Measurements from ENCODE around the gene CTNNA1.
"Not testable (repeated sequence)": the region's sequence is repeated elsewhere in the genome, so short reads cannot be mapped to it uniquely, and the experiment has no call there.

CTNNA1 gene, protein sequence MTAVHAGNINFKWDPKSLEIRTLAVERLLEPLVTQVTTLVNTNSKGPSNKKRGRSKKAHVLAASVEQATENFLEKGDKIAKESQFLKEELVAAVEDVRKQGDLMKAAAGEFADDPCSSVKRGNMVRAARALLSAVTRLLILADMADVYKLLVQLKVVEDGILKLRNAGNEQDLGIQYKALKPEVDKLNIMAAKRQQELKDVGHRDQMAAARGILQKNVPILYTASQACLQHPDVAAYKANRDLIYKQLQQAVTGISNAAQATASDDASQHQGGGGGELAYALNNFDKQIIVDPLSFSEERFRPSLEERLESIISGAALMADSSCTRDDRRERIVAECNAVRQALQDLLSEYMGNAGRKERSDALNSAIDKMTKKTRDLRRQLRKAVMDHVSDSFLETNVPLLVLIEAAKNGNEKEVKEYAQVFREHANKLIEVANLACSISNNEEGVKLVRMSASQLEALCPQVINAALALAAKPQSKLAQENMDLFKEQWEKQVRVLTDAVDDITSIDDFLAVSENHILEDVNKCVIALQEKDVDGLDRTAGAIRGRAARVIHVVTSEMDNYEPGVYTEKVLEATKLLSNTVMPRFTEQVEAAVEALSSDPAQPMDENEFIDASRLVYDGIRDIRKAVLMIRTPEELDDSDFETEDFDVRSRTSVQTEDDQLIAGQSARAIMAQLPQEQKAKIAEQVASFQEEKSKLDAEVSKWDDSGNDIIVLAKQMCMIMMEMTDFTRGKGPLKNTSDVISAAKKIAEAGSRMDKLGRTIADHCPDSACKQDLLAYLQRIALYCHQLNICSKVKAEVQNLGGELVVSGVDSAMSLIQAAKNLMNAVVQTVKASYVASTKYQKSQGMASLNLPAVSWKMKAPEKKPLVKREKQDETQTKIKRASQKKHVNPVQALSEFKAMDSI

DNA sequence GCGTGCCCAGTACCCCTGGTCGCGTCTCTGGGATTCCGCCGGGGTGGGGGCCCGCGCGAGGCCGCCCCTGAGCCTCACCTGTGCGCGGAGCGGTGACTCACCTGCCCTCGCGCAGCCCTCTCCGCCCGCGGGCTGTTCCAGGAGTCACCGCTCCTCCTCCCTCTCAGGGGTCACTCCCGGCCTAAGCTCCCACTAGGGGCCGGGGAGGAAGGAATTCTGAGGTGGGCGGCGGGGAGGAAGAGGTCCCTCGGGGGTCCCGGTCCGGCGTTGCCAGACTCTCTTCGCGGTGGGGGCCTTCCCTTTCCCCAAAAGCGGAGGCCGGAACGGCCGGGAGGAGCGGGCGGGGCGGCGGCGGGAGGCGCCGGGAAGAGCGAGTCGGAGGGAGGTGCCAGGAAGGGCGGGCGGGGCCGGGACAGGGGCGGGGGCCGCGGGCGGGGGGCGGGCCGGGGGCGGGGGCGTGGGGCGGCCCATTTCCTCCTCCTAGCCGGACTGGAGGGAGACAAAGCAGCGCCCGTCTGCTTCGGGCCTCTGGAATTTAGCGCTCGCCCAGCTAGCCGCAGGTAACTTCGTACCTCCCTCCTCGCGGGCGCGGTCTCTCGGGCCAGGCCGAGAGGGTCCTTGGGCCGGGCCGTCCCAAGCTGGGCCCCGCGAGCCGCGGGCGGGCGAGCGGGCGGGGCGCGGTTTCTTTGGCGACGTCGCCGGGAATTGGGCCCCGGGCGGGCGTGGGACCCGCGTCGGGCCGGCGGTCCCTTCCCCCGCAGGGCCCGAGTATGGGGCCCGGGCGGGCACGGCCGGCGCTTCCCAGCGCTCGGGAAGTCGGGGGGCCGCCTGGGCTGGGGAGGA lies at the start of gene CTNNA1:
TSS of gene CTNNA1 (plus strand) at position 475 of the 843 bp plus-strand sequence. CDS start 28,500 bp downstream, outside the sequence.
- peak in 1 of 2 donors; percentile 20 for DNase-seq (ENCODE audit: low read depth in 1 of 2, low spot score in 1 of 2)

DNA sequence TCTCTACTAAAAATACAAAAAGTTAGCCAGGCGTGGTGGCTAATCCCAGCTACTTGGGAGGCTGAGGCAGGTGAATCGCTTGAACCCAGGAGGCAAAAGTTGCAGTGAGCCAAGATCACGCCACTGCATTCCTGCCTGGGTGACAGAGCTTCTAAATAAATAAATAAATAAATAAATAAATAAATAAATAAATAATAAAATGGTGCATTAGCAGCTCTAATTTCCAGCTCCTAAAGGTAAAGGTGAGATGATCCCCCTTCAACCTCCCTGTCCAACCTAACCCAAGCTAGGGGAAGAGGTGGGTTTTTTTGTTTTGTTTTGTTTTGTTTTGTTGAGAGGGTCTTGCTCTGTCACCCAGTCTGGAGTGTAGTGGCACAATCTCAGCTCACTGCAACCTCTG lies 49.4 kb upstream of the CTNNA1 start:
- not testable (repeated sequence) for DNase-seq (ENCODE audit: low read depth in 1 of 2, low spot score in 1 of 2)

DNA sequence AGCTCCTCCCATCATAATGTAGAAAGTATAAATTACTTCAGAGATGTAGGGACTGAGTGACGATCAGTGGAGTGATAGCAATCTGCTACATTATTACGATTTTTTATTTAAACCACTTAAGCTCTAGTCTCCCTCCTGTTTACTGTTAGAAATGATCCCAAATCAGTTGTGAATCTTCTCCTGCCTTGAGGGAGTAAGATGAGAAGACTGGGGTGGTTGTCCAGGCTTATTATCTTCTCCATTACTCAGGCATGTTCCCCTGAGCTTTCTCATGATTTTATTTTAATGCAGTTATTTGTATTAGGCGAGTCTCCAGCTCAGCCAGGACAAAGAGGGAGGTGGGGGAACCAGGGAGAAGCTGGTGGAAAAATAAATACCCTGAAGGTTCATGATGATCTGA lies 48.2 kb upstream of the CTNNA1 start:
- DNase-seq (ENCODE audit: low read depth in 1 of 2, low spot score in 1 of 2) = no peak

DNA sequence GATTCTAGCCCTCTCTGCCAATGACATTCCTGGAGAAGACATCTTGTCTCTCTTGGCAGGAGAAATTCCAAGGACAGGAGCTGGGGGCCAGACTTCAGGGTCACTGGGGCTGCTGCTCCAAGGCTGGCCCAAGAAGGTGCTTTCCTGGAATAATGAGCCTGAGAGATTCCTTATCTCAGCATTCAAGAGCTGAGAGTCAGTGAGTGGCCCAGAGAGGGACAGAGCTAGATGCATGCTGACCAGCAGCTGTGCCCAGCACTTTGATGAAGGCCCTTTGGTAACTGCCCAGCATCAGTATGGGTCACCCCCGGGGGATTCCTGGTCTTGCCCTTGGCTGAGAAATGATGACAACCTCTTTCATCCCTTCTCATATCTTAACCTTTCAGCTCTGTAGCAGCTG lies 47.7 kb upstream of the CTNNA1 start:
- no peak for DNase-seq (ENCODE audit: low read depth in 1 of 2, low spot score in 1 of 2)

DNA sequence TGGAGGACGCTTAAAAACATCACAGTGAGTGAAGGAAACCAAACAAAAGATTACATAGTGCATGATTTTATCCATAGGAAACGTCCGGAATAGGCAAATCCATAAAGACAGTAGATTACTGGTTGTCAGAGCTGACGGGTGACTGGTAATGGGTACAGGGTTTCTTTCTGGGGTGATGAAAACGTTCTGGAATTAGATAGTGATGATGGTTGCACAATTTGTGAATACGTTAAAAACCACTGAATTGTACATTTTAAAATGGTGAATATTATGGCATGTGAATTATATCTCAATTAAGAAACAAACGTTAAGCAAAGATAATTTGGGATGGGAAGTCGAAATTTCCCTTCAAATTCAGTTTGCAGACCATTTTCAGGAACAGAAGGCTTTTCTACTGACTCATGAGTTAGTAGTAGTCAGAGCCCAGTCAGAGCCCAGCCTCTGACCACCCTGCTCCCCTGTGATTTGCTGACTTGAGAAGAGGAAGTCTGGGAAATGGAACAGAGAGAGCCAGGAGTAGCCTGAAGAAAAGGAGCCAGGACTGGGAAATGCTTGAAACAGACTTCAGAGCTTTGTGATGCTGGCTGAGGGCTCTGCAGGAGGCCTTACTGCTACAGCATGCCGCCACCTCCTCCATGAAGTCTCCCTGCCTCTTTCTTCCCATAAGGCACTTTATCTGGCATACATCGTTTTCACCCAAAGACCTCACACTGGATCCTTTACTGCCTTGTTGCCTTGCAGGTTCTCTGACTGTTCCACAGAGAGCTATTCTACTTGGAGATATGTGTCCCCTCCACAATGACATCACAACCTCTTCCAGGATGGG lies 46.4 kb upstream of the CTNNA1 start:
- DNase-seq (ENCODE audit: low read depth in 1 of 2, low spot score in 1 of 2) = no peak

DNA sequence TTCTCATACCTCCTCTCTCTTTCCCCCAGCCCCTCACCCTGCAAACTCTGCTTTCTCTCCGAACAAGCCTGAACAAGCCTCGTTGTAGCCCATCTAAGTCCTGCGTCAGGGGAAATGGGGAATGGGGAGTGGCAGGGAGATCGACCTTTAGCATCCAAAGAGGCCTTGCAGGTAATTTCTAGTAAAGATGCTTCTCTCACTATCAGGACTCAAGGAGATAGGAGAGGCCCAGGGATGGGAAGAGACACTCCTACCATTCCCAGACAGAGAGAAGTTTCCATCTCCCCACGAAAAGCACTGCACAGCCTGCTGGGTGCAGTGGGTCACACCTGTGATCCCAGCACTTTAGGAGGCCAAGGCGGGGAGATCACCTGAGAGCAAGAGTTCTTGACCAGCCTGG lies 44.4 kb upstream of the CTNNA1 start:
- no peak for DNase-seq (ENCODE audit: low read depth in 1 of 2, low spot score in 1 of 2)

DNA sequence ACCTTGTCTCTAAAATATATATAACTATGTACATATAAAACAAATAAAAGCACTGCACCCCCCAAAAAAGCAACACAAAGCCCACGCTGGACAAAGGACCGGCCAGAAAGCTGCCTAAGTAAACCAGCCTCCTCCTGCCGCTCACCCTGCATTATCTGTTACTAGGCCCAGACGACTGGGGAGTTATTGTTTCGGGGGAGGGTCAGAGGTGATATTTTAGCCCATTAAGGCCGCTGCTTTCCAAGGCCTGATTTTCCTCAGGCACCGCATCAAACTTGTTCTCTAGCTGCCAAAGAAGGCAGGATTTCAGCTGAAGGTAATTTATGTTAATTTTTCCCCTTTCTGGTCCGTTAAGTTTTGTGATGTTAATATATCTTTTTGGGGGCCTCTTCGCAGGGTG lies 44.0 kb upstream of the CTNNA1 start:
- DNase-seq (ENCODE audit: low read depth in 1 of 2, low spot score in 1 of 2) = no peak

DNA sequence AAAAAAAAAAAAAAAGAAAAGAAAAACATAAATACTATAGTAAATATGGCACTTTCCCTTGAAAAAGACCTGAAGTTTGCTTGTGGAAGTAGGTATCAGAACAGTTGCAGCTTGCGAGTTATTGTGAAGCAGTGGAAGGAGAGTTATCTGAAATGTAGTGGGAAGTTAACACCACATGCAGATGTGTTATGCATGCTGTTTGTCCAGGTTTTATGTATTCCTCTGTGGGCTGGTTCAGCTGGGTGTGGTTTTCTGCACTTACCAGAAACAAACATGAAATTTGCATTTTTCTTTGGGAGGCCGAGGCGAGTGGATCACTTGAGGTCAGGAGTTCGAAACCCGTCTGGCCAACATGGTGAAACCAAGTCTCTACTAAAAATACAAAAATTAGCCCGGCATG lies 42.1 kb upstream of the CTNNA1 start:
- DNase-seq (ENCODE audit: low read depth in 1 of 2, low spot score in 1 of 2) = no peak

DNA sequence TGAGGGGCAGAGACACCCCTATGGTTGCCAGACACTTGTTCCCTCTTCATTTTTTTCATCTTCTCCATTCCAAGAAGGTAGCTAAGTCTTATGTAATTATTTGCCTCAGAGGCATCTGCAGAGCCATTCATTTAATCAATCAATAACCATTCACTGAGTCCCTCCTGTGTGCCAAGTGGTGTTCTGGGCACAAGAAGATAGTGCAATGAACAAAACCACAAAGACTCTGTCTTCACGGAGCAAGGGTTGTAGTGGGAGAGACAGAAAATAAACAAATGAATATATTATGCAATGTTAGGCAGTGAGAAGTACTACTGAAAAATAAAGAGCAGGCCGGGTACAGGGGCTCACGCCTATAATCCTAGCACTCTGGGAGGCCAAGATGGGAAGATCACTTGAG lies 41.4 kb upstream of the CTNNA1 start:
- no peak for DNase-seq (ENCODE audit: low read depth in 1 of 2, low spot score in 1 of 2)

DNA sequence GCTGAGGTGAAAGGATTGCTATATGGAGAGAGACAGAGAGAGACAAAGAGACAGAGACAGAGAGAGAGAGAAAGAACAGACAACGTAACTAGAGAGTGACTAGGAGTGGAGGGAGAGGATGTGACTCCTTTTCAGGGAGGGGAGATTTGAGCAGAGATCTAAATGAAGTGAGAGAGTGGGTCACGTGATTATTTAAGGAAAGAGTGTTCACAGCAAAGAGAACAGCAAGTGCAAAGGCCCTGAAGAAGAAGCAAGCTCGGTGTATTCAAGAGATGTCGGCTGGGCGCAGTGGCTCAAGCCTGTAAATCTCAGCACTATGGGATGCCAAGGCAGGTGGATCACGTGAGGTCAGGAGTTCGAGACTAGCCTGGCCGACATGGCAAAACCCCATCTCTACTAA lies 40.9 kb upstream of the CTNNA1 start:
- no peak for DNase-seq (ENCODE audit: low read depth in 1 of 2, low spot score in 1 of 2)

DNA sequence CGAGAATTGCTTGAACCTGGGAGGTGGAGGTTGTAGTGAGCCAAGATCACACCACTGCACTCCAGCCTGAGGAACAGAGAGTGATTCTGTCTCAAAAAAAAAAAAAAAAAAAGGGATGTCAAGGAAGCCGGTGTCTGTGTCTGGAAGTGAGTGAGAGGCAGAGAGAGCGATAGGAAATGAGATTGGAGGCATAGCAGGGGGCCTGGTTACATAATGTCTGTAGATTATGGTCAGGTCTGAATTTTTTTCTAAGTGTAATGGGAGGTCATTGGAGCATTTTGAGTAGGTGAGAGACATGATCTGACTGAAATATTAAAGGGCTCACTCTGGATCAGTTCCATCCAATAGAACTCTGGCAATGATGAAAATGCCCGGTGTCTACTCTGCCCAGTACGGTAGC lies 40.4 kb upstream of the CTNNA1 start:
- no peak for DNase-seq (ENCODE audit: low read depth in 1 of 2, low spot score in 1 of 2)

DNA sequence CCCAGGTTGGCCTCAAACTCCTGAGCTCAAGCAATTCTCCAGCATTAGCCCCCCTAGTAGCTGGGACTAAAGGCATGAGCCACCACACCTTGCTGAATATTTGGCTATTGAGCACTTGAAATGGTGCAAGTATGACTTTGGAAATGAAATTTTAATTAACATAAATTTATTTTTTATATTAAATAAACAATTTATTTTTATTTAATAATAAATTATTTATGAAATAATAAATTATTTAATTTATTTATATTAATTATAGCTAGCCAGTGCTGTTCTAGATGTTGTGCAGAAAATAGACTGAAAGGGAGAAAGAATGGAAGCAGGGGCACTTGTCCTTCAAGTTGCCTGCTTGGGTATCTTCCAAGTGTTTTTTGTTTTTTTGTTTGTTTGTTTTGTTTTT lies 40.0 kb upstream of the CTNNA1 start:
- DNase-seq (ENCODE audit: low read depth in 1 of 2, low spot score in 1 of 2) = no peak

DNA sequence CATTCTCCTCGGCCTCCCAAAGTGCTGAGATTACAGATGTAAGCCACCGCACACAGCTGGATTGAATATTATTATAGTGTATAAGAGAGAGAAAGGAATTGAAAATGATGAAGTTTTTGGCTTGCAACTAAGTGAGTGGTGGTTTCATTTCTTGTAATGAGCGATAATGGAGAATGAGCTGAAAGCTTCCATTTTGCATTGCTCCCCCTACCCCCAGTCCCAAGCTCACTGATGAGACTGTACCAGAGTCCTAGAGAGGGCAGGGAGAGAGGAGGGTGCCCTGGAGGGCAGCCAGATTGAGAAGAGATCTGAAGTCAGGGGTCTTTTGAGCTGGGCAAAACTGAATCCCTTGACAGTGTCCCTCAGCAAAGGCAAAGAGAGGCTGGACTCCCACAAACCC lies 38.5 kb upstream of the CTNNA1 start:
- DNase-seq (ENCODE audit: low read depth in 1 of 2, low spot score in 1 of 2) = no peak

DNA sequence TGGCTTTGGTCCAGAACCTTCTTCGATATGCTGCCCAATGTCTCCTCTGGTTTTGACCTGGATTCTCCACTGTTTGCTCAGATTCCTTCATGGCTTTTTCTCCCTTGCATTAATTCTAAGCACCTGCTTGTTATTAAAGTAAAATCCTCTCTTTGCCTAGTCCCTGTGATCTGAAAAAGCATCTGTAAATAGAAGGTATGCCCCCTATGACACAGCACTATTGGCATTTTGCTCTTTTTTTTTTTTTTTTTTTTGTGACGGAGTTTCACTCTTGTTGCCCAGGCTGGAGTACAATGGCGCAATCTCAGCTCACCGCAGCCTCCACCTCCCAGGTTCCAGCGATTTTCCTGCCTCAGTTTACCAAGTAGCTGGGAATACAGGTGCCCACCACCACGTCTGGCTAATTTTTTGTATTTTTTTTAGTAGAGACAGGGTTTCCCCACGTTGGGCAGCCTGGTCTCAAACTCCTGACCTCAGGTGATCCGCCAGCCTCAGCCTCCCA lies 37.2 kb upstream of the CTNNA1 start:
- DNase-seq (ENCODE audit: low read depth in 1 of 2, low spot score in 1 of 2) = not testable (repeated sequence)

DNA sequence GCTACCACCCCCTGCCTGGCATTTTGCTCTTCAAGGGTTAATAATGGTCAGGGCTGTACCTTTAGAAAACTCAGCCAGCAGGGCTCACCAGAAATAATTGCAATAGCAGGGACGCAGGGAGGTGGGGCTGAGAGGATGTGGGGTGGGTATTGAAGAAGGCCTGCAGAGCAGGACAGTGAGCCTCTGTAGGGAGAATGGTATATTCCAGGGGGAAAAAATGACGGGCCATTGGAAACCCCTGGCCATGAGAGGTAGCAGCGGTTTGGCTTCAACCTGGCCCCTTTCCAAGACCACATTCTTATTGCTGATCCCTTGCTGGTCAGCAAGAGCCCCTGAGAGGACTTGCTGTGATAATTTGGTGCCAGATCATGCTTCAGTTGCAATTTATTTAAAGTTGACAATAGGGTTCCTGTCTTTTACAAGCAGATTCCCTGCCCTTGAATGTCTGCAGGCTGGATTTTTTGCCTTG lies 36.7 kb upstream of the CTNNA1 start:
- no peak for DNase-seq (ENCODE audit: low read depth in 1 of 2, low spot score in 1 of 2)

DNA sequence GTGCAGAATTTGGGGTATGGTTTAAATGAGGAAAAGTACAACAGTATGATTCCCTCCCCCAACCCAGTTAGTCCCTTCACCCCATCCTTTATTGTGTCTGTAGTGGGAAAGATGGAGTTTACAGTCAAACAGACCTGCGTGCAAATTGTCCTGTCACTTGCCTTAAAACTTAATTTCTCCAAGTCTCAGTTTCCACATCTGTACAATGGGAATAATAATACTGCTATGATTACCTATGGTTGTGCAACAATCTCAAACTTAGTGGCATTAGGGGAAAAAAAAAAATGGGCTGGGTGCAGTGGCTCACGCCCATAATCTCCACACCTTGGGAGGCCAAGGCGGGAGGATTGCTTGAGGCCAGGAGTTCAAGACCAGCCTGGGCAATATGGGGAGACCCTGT lies 35.8 kb upstream of the CTNNA1 start:
- DNase-seq (ENCODE audit: low read depth in 1 of 2, low spot score in 1 of 2) = no peak

DNA sequence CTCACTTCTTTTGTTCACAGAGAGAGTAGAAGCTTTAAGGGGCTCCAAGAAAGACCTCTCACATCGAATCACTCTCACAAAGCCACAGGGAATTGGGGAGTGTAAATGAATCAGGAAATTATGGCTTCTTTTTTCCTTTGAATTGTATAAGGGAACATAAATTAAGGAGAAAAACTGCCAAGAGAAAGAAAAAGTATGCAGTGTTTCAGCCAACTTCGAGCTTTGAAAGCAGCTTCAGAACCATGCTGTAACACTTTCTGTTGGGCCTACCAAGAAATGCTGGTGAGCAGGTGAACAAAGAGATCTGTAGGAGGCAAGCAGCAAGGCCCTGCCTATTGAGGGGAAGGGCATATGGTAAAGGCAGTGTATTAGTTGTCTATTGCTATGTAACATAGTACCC lies 33.4 kb upstream of the CTNNA1 start:
- DNase-seq (ENCODE audit: low read depth in 1 of 2, low spot score in 1 of 2) = no peak

DNA sequence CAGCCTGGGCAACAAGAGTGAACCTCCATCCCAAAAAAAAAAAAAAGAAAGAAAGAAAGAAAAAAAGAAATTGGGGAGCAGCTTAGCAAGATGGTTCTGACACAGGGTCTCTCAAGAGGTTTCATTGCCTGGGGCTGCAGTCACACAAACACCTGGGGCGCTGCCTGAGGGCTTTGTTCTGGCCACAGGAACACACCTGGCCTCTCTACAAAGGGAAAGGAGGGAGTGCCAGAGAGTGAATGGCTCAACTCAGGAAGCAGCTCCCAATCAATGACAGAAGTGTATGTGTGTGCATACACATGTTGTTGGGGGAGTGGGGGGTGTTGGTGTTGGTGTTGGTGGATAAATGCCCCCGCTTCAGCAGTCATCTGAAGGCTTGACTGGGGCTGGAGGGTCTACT lies 32.4 kb upstream of the CTNNA1 start:
- no peak for DNase-seq (ENCODE audit: low read depth in 1 of 2, low spot score in 1 of 2)

DNA sequence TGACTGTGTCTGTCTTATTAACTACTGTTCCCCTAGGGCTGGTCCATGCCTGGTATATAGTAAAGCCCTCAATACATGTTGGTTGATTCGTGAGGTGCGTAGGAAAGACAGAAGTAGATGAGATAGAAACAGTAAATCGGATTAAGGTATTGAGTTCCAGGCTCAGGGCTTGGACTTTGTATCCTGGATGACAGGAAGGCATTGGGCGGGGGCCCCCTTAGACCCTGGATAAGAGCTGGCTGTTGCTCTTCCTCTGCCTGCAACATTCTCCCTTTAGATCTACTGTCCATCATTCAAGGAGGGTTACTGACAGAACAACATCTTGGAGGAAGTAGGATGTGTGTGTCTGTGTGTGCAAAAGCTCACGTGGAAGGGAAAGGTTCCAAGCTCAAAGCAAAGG lies 31.2 kb upstream of the CTNNA1 start:
- DNase-seq (ENCODE audit: low read depth in 1 of 2, low spot score in 1 of 2) = no peak

DNA sequence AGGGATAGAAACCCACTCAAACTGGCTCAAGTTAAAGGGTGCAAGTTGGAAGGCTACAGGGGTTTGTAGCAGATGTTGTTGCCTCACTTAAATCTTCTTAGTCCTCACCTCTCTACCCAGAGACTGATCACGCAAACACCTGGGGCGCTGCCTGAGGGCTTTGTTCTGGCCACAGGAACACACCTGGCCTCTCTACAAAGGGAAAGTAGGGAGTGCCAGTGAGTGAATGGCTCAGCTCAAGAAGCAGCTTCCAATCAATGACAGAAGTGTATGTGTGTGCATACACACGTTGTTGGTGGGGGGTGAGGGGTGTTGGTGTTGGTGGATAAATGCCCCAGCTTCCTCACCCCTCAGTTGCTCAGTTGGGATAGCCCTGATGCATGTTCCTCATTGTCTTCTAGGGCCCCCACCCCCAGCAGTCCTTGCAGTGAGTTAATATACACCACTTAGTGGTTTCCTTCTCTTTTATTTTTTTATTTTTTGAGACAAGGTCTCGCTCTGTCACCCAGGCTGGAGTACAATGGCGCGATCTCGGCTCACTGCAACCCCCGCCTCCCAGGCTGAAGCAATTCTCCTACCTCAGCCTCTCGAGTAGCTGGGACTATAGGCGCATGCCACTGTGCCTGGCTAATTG lies 30.6 kb upstream of the CTNNA1 start:
- no peak for DNase-seq (ENCODE audit: low read depth in 1 of 2, low spot score in 1 of 2)
